Suppressor macrophage (primary cell): ENCODE measurements around the gene ENTREP3.

Source experiments
- DNase-seq, 4 experiments: peaks; one replicate each; pipeline ENCODE4 v3.0.0-alpha.2; 2020 to 2022

The ENTREP3 gene

GRCh38 chr1:155277902-155278688 lies 22.8 kb upstream of the ENTREP3 start:
- DNase-seq = peak; percentile 24 to 55 (median 33)

DNA sequence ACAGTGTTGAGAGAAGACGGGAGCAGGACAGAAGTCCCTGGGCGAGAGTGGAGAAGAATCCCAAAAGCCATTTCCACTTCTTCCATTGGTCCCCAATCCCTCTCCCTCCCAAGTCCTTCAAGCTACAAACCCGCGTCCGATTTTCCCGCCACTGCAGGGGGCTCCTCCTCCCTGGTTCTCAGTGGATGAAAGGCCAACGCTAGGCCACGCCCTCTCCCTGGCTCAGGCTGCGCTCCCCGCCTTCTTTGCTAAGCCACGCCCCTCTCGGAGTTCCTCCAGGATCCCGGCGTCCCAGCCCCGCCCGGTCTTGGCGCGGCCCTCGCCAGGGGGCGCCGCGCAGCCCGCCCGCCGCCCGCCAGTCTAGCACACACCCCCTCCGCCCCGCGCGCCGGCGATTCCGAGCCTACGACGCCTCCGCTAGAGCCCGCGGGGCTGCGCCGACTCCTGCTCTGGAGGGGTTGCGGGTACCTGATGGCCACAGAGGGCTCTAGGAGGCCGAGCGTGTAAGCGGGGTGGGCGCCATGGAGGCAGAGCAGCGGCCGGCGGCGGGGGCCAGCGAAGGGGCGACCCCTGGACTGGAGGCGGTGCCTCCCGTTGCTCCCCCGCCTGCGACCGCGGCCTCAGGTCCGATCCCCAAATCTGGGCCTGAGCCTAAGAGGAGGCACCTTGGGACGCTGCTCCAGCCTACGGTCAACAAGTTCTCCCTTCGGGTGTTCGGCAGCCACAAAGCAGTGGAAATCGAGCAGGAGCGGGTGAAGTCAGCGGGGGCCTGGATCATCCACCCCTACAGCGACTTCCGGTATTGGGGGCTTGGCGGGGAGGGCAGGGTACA lies 22.0 kb upstream of the ENTREP3 start, which contains the start of gene HCN3:
TSS of gene HCN3 (plus strand) at position 394 of the 832 bp plus-strand sequence. CDS start at position 522, 128 bp downstream.
- DNase-seq = peak; percentile 98 to 99 (median 98)

DNA sequence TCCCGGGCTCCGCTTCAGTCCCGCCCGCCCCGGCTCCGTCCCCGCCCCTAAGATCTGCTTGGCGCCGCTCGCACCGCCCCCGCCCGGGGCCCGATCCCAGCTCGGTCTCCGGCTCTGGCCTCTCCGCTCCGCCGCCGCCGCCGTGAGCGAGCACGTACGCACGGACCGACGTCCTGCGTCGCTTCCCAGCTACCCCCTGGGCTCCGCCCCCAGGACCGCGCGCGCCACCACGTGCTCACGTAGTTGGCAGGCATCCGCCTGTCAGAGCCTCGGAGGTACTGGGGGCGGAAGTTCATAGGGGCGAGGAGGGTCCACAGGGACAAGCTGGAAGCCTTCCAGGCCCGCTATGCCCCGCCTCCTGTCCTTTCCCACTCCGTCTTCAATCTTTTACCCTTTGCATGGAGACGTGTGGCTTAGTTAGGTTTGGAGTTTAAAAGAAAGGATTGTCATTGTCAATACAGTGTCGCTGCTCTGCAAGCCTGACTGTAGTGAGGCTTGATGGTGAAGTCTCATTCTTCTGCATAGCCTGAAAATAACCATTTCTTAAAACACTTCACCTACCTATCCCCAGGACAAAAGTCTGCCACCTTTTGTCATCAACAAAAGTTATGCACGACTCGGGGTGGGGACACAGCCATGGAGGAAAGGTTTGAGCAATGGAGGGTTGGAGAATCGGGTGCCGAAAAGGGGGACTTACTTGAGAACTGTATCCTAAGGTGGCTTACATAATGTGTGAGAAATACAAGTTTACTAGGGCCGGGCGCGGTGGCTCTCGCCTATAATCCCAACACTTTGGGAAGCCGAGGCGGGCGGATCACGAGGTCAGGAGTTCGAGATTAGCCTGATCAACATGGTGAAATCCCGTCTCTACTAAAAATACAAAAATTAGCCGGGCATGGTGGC lies 18.3 kb upstream of the ENTREP3 start, which contains the start of gene CLK2:
TSS of gene CLK2 (minus strand) at position 162 of the 903 bp plus-strand sequence. CDS start 2,527 bp downstream, outside the sequence.
- peak; percentile 97 to 99 (median 98) for DNase-seq

DNA sequence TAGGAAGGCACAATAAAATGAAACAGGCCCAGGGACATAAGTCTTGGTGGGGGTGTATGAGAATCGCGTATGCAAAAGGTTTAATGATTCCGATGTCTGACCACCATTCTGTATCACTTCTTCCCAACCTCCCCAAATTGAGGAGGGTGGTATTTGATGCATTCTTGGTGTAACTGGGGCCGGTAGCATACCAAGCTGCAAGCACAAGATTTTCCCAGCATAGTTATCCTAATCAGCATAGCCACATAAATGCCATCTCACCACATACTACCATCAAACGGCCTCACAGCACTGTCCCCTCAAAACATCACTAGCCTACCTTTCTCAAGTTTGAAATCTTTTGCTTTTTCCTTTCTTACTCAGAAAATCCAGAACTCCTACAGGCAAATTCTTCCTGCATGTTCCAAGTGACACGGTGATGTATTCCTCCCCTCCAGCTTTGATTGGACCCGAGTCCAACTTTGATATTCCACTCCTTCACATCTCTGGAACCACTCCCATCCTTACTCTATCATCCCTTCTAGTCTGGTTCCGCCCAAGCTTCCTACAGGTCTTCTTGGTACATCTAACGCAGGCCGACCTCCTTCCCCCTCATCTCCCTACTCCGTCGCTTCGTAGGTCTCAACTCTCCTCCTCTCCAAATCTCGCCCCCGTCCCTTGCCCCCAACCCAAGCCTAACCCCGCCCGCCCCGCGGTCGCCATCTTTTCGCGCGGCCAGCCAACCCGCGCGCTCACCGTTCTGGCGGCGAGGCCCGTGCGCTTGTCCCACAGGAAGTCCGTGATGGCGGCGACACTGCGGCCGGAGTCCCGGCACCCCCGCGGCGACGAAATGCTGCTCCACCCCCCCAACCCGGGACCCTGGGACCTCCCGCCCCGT lies 17.4 kb upstream of the ENTREP3 start:
- DNase-seq = peak in 1 of 4 experiments; percentile 56

DNA sequence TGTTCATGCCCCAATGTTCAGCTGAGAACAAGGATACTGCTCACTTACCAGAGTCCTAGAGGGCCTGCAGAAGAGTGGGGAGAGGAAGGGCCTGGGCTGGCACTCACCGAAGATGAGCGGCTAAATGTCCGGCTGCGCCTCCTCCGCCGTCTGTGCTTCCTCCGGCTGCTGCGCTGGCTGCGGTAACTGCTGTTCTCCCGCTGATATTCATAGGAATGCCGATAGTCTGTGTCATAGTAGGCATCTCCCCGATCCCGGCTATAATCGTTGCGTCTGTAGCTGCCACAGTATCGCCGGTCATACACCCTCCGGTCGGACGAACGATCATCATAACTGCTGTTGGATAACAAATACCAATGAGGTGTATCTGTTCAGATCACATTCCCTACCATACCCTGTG lies 14.1 kb upstream of the ENTREP3 start:
- DNase-seq = no peak

DNA sequence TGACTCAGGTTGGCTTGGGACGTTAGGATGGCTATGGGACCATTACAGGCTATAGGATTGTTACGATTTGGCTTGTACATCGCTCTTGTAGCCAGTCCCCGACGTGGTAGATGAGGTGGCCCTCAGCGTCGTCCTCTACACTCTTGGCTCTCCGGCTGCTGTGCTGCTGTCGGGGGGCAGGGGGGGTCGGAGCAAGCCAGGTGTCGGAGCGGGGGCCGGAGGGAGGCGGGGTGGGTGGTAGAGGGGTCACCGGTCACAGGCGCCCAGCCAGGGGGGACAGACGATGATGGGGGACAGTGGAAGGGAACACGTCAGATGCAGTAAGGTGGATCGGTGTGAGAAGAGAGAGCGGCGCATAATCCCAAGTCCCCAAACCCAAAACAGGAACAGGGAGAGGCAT lies 13.3 kb upstream of the ENTREP3 start:
- DNase-seq = no peak

GRCh38 chr1:155267373-155267772 lies 12.1 kb upstream of the ENTREP3 start:
- no peak for DNase-seq

GRCh38 chr1:155266553-155266952 lies 11.3 kb upstream of the ENTREP3 start:
- no peak for DNase-seq

- DNase-seq = no peak
Observed at GRCh38 chr1:155263067-155263466, 7.8 kb upstream of the ENTREP3 start.

- DNase-seq = peak; percentile 97 to 99 (median 98)
Observed at GRCh38 chr1:155261852-155262673, 6.8 kb upstream of the ENTREP3 start, which contains the start of gene SCAMP3. SCAMP3 (minus strand) TSS chr1:155262360; CDS start chr1:155262151, 209 bp downstream.

DNA sequence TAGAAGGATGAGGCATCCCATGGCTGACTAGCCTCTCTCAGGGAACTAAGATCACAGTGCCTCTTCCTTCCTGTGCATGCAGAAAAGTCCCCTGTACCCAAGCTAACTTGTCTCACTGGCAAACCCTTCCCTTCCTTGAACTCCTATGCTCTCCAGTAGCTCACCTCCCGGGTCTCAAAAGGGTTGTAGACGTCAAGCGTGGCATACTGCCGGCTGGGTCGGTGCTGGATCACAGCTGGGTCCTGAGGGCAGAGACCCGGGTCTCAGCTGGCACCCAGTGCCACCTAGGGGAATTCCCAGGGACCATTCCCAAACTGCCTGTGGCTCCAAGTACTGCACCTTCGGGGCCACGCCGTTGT lies 6.2 kb upstream of the ENTREP3 start:
- peak in 2 of 4 experiments; percentile 29 to 44 for DNase-seq

DNA sequence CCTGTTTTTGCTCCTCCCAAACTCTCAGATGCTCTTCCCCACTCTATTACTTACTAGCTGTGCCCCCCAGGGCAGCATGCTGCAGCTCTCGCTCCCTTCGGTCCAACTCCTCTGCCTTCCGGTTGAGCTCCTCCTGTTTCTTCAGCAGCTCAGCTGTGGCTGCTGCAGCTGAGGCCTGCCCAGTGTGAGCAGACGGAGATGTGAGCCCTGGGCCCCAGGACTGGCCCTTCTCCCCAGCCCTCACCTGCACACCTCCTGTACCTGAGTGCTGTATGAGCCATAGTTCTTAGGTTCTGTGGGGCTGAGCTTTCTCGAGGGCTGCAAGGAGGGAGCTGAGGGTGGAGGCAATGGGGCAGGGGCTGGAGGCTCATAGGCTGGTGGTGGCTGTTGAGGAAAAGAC lies 5.0 kb upstream of the ENTREP3 start:
- no peak for DNase-seq

DNA sequence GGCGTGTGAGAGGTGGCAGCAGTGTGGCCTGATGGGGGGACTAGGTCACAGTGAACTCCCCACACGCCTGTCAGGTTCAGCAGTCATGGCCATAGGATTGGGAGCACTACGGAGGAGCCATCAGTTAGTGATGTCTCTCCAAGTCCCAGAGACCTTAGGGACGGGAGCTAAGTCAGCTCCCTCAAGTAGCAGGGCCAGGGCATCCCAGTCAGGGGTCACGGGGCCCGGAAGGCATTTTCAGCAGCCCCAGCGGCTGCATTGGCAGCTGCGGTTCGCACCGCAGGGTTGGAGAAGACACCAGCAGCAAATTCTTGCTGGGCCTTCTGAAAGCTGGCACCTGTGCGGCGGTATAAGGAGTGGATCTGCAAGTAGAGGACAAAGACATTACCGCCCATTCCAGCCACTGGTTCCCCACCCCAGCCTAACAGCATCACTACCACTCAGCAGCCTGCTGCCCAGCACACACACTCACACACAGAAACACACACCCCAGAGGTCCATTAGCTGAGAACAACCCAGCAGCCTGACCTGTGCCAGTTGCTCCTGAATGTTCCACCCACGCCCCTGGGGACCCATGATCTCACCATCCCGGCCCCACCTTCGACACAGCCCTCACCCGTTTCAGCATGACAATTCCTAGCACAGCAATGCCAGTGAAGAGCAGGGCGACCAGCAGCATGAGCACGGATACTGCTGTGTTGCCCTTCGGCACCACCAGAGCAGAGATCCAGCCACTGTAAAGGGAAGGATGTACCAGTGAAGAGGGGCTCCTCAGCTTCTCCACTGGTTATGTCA lies 972 bp upstream of the ENTREP3 start:
- no peak for DNase-seq

DNA sequence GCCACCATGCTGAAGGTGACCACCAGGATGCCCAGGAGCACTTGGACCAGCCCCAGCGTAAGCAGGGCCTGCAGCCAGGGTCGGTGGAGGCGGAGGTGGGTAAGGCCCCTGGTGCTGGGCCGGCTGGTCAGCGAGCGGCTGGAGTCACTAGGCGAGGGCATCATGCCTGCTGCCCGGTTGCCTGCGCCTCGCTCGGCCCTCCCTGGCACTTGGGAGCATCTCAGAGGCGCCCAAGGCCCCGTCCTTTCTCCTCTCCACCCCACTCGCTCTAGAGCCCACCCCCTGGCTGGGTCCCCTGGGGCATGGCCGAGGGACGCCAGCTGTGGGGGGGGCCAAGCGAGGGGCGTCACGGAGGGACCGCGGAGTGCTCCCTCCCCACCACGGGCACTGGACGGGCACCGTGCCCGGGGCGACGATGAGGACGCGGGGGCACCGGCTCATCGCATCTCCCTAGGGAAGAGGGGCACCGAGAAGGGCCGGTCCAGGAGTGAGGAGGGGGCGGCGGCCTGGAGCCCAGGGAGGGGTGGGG lies 505 bp downstream of the ENTREP3 start:
- peak in 1 of 4 experiments; percentile 14 for DNase-seq

DNA sequence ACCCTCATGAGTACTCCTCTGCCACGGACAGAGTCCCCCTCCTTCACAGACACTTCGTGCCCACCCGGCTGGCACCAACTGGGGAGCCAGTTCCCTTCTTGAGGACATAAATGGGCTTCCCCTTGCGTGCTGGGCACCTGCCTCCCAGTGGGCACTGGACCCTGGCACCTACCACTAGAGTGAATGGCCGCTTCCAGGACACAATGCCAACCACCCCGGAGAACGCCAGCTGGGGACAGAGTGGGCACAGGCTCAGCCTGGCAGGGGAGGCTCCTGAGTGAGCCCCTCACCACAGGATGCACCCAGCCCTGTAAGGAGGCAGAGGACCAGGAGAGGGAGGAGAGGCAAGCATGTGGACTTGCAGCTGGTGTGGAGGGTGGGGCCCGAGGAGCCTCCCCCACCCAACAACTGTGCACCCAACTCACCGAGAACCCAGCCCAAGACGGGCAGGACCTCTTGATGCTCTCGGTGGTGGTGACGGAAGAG lies 1.0 kb downstream of the ENTREP3 start:
- DNase-seq = no peak

DNA sequence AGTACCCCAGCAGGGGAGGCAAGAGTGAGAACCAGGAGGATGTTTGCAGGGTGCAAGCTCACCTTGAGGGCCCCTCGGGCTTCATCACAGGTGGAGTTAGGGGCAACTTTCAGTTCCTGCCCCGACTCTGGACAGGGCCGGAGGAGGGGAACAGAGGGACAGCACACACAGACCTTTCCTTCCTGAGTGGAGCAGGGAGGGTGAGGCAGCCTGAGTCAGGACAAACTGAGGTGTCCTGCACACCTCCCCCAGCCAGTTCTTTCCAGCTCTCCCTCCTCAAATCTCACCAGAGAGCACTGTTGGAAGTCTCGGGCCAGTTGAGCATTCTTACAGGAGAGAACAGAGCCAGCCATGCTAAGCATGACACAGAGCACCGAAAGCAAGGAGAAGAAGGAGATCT lies 1.5 kb downstream of the ENTREP3 start:
- DNase-seq = no peak

DNA sequence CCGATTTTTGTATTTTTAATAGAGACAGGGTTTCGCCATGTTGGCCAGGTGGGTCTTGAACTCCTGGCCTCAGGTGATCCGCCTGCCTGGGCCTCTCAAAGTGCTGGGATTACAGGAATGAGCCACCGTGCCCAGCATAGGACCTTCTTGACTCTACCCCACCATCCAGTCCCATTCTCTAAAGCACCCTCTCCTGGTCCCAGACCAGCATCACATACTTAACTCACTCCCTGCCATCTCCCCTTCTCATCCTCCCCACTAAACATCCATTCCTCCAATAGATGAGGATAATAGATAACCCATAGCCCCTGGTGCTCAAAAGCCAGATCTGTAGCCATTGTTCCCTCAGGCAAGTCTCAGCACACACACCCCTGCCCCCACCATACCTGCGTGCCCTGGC lies 2.1 kb downstream of the ENTREP3 start:
- DNase-seq = no peak

DNA sequence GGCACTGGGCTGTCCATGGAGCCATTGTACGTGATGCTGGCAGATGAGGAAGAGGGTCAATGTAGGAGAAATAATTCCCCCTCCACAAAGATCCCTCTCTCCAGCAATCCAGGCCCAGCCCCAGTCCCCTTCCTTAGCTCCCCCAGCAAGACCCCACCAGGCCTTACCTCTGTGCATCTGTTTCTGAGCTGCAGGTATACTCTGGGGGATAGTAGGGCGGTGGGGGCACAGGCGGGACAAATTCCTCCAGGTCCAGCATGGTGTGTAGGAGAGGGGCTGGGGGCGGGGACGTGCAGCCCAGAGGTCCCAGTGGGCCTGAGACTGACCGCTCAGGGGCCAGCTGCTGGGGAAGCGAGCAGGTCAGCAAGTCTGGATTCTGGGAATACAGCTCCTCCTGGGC lies 3.7 kb downstream of the ENTREP3 start:
- DNase-seq = no peak
